OCI-LY1 (cell line): ENCODE results near the gene CDK5RAP2.

Experiments
- H2AFZ ChIP-seq: fragments of 200-600 bp; sonication (generic), shearing (Covaris generic); 2 replicates; pipeline ENCODE4 v1.6.0; 2014; ENCODE audit warnings: antibody characterized with exemption, mild to moderate bottlenecking, low read length
- H3F3A ChIP-seq: fragments of 200-600 bp; sonication (generic), shearing (Covaris generic); 2 replicates; pipeline ENCODE4 v1.6.0; 2014; ENCODE audit warnings: mild to moderate bottlenecking, antibody characterized with exemption, low read length, moderate library complexity; ENCODE audit not compliant: insufficient read depth
- H3K27ac ChIP-seq: fragments of 200-600 bp; sonication (generic); 2 replicates; pipeline ENCODE4 v1.5.1; 2014; ENCODE audit warnings: low read length, mixed run types, mild to moderate bottlenecking, low read depth; ENCODE audit not compliant: poor library complexity, severe bottlenecking
- H3K27me3 ChIP-seq: fragments of 200-600 bp; sonication (generic); 2 replicates; pipeline ENCODE4 v1.6.0; 2014; ENCODE audit warnings: antibody characterized with exemption, mild to moderate bottlenecking, low read length, moderate library complexity; ENCODE audit not compliant: insufficient read depth
- H3K36me3 ChIP-seq: fragments of 200-600 bp; sonication (generic); 2 replicates; pipeline ENCODE4 v1.6.1; 2014; ENCODE audit warnings: mild to moderate bottlenecking, antibody characterized with exemption, low read length, moderate library complexity, mixed read lengths; ENCODE audit not compliant: insufficient read depth
- H3K4me1 ChIP-seq: fragments of 200-600 bp; sonication (generic); 2 replicates; pipeline ENCODE4 v1.5.1; 2014; ENCODE audit warnings: mild to moderate bottlenecking, low read length, moderate library complexity; ENCODE audit not compliant: insufficient read depth, severe bottlenecking
- H3K4me2 ChIP-seq: fragments of 200-600 bp; sonication (generic), shearing (Covaris generic); 2 replicates; pipeline ENCODE4 v1.6.1; 2014; ENCODE audit warnings: low read length
- H3K4me3 ChIP-seq: fragments of 200-600 bp; sonication (generic); 2 replicates; pipeline ENCODE4 v1.5.1; 2014; ENCODE audit warnings: low read length, low read depth, mild to moderate bottlenecking, mixed read lengths; ENCODE audit not compliant: poor library complexity, severe bottlenecking
- H3K79me2 ChIP-seq: fragments of 200-600 bp; shearing (Covaris generic); 2 replicates; pipeline ENCODE4 v1.6.1; 2016; ENCODE audit warnings: mixed run types, low read length, mixed read lengths; ENCODE audit not compliant: insufficient read depth
- H3K9ac ChIP-seq: fragments of 200-600 bp; sonication (generic), shearing (Covaris generic); 2 replicates; pipeline ENCODE4 v1.6.1; 2014; ENCODE audit warnings: mild to moderate bottlenecking, low read length, mixed read lengths
- H3K9me2 ChIP-seq: fragments of 200-600 bp; sonication (generic), shearing (Covaris generic); 2 replicates; pipeline ENCODE4 v1.6.1; 2014; ENCODE audit warnings: low read depth, mild to moderate bottlenecking, low read length, mixed read lengths
- H3K9me3 ChIP-seq: fragments of 200-600 bp; shearing (Covaris generic); 2 replicates; pipeline ENCODE4 v1.6.1; 2014; ENCODE audit warnings: low read length, mixed read lengths
- H4K20me1 ChIP-seq: fragments of 200-600 bp; sonication (generic), shearing (Covaris generic); 2 replicates; pipeline ENCODE4 v1.6.0; 2016; ENCODE audit warnings: mild to moderate bottlenecking, low read length; ENCODE audit not compliant: insufficient read depth
- EZH2 ChIP-seq: fragments of 200-600 bp; sonication (generic), shearing (Covaris generic); IDR thresholded peaks from 2 replicates; pipeline ENCODE4 v1.8.0; 2017; ENCODE audit warnings: borderline replicate concordance, mixed run types, mild to moderate bottlenecking, antibody characterized with exemption, low read length, moderate library complexity, mixed read lengths
- TF ChIP-seq, protein P1 (sequence below): fragments of 200-600 bp; sonication (generic), shearing (Covaris generic); IDR thresholded peaks from 2 replicates; pipeline ENCODE4 v1.5.1; 2017; ENCODE audit warnings: mild to moderate bottlenecking, antibody characterized with exemption, low read length, moderate library complexity, mixed read lengths

The CDK5RAP2 gene

GRCh38 chr9:120388003-120388855, 191.7 kb downstream of the CDK5RAP2 start:
- Histone ChIP-seq H3K4me1 (peaks cover 20% of the 10 kb centered on the region), H2AFZ (no peak overlapping the region), H4K20me1 (no peaks in the 10 kb centered on the region), H3K9me2 (no peaks in the 10 kb centered on the region), H3K9ac (no peak overlapping the region), H3K36me3 (peaks cover 57% of the 10 kb centered on the region), H3K9me3 (no peaks in the 10 kb centered on the region), H3K4me3 (no peak overlapping the region), H3F3A (no peaks in the 10 kb centered on the region), H3K27me3 (no peaks in the 10 kb centered on the region), H3K4me2 (no peak overlapping the region), H3K79me2 (no peaks in the 10 kb centered on the region), H3K27ac (peak overlapping the region; percentile 71)
- TF ChIP-seq, protein P1, sequence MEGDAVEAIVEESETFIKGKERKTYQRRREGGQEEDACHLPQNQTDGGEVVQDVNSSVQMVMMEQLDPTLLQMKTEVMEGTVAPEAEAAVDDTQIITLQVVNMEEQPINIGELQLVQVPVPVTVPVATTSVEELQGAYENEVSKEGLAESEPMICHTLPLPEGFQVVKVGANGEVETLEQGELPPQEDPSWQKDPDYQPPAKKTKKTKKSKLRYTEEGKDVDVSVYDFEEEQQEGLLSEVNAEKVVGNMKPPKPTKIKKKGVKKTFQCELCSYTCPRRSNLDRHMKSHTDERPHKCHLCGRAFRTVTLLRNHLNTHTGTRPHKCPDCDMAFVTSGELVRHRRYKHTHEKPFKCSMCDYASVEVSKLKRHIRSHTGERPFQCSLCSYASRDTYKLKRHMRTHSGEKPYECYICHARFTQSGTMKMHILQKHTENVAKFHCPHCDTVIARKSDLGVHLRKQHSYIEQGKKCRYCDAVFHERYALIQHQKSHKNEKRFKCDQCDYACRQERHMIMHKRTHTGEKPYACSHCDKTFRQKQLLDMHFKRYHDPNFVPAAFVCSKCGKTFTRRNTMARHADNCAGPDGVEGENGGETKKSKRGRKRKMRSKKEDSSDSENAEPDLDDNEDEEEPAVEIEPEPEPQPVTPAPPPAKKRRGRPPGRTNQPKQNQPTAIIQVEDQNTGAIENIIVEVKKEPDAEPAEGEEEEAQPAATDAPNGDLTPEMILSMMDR: no peak
- TF ChIP-seq EZH2: no peak

DNA sequence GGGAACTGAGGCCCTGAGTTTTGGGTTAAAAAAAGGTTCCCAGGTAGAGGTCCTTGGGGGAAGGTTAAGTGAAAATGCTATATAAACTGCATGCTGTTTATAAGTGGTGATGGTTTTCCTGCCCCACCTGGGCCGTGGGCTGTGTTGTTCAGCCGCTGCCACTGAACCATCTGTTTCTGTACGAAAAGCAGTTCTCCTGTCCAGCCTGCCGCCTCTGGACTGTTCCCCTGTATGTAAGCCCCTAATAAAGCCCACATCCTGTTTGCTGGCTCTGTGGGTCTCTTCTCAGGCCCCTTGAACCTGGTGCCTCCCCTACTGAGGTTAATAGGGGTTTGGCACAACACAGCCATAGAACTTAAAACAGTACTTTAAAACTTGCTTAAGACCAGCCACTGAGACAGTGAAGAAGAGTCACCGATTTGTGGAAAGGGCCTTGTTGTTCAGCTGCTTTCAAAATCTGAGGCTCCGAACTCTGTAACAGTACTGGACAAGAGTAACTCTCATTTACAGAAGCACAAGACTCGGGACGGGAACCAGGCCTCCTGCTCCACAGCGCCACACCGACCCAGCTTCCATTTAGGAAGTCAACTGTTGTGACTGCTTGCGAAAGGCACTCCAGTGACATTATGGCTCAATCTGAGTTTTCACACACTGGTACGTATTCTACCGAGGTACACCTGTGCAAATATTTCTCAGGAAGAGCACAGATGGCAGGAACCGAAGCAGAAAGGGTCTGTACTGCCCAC, 192.5 kb downstream of the CDK5RAP2 start:
- no peak overlapping the region for H2AFZ ChIP-seq
- no peaks in the 10 kb centered on the region for H3F3A ChIP-seq
- no peaks in the 10 kb centered on the region for H3K79me2 ChIP-seq
- H3K9me2 ChIP-seq: no peaks in the 10 kb centered on the region
- H3K36me3 ChIP-seq: peaks cover 49% of the 10 kb centered on the region
- no peaks in the 10 kb centered on the region for H4K20me1 ChIP-seq
- TF ChIP-seq, protein P1: no peak
- TF ChIP-seq EZH2: no peak
- H3K9me3 ChIP-seq: no peaks in the 10 kb centered on the region
- H3K4me1 ChIP-seq: peaks cover 20% of the 10 kb centered on the region
- H3K27ac ChIP-seq: peak overlapping the region; percentile 71
- no peak overlapping the region for H3K4me3 ChIP-seq
- H3K27me3 ChIP-seq: no peaks in the 10 kb centered on the region
- H3K4me2 ChIP-seq: no peak overlapping the region
- H3K9ac ChIP-seq: no peak overlapping the region

DNA sequence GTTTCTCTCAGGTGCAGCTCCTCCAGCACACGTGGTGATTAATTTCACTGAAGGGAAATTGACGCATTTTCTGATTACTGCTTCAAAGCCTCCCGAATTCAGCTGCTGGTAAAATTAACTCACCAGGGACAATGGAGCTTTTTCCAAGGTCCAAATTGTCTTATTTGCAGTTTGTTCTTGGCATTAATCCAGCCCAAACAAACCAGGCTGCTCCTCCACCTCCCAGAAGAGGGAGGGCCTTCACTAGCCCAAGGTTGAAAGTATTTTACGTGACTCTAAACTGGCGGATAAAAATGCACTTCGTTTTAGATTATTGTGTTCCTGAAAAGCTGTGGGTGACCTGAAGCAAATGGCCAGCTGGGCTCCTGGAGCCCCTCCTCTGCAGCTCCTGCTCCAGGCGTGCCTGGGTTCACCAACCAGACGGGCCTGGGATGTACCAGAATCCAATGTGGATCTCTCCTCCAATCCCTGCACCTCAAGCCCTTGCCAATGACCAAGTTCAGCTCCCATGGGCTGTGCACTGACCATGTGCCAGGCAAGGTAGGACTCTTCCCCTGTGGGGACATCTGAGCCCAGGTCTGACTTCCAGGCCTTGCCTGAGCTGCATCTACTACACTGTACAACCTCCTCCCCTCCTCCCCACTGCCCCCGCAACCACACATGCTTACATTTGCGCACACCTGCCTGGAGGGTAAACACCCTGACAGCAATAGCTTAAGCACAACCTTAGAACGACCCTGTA, 193.4 kb downstream of the CDK5RAP2 start:
- H4K20me1 ChIP-seq: no peaks in the 10 kb centered on the region
- H3K9ac ChIP-seq: no peak overlapping the region; the same call in 1 of the 2 replicates
- no peak for TF ChIP-seq EZH2
- TF ChIP-seq, protein P1: no peak
- no peaks in the 10 kb centered on the region for H3K79me2 ChIP-seq
- H3K9me2 ChIP-seq: no peaks in the 10 kb centered on the region
- H2AFZ ChIP-seq: no peak overlapping the region
- H3K4me3 ChIP-seq: no peak overlapping the region
- peak overlapping the region; percentile 71 for H3K27ac ChIP-seq
- H3K4me2 ChIP-seq: no peak overlapping the region
- H3F3A ChIP-seq: no peaks in the 10 kb centered on the region
- no peaks in the 10 kb centered on the region for H3K9me3 ChIP-seq
- no peaks in the 10 kb centered on the region for H3K27me3 ChIP-seq
- peaks cover 41% of the 10 kb centered on the region for H3K36me3 ChIP-seq
- H3K4me1 ChIP-seq: peaks cover 20% of the 10 kb centered on the region
